HG03469 (cell line): ENCODE data around the gene PDGFD.

Experiments
- ATAC-seq: cut with Tn5 transposase; IDR thresholded peaks from one replicate; pipeline ENCODE4 v1.9.1; 2021; ENCODE audit warnings: mild to moderate bottlenecking, moderate library complexity, moderate number of reproducible peaks; ENCODE audit not compliant: unreplicated experiment

Gene PDGFD

GRCh38 chr11:104146421-104146820 lies 17.5 kb downstream of the PDGFD start:
- no peak for ATAC-seq

- ATAC-seq: no peak
Measured at GRCh38 chr11:104145062-104145461, 18.9 kb downstream of the PDGFD start.

DNA sequence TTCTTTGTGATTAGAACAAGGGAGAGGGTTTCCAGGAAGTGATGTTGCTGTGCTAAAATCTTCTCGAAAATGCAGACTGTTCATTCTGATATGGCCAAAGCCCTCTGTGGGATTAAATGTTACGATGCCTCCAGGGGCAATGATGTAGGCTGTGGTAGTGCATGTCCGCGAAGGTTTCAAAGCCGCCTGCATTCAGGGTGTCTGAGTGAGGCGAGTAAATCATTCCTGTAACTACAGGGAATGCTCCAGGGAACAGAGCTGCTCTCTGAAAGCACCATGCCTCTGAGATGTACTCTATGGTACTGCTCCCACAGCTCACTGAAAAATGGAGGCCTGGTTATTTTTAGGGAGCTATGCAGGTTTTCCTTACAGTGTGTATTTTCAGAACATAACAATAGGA lies 21.2 kb downstream of the PDGFD start:
- ATAC-seq: no peak

DNA sequence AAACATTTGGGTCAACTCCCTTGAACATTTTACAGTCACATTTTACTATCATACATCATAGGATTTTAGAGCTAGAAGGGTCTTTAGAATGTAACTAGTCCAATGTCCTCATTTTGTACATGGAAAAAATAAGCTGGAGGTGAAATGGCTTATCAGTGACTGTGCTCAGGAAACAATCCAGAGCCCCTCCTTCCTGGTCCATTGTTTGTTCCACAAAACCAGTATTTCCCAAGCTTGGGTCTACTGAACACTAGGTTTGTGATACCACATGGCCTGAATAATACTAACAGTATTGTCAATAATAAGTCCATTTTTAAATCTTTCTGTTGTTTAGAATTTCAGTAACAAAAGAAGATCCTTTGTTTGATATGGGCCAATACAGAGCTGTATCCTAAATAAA lies 27.1 kb downstream of the PDGFD start:
- no peak for ATAC-seq

DNA sequence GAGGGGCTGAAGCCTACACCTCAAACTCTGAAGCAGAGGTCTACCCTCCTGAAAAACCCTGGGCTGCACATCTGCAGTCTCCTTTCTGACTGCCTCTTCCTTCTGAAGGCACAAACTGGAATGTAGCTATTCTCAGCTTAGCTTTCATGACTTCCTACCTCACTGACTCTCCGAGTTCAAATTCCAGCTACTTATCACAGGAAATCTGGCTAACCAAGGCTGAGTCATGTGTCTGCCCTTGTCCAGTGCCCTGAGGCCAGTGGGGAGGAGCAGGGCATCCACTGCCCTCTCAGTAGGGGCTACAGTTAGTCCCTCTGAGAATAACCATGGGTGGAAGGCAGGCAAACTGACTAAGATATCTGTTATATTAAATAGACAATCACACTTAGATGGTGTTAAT lies 29.2 kb downstream of the PDGFD start:
- ATAC-seq: no peak

GRCh38 chr11:104130161-104130560 lies 33.8 kb downstream of the PDGFD start:
- ATAC-seq: no peak

DNA sequence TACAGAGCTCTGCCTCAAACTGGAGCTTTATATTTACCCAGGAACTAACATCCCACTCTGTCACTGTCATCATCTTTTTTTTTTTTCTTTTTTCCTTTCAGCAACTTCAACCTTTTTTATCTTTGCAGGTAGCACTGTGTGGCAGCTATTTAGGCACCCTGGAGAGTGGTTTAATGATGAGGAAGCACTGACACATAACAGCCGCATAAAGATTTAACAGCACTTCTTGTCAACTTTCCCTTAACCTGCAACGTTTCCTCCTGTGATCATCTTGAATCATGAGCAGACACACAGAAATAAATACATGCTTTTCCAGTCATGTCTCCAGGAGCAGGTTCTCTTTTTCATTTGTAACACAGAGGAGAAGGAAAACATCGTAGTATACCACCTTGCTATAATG lies 34.8 kb downstream of the PDGFD start:
- ATAC-seq: no peak

GRCh38 chr11:104127828-104128227 lies 36.1 kb downstream of the PDGFD start:
- ATAC-seq: no peak

GRCh38 chr11:104126464-104126863 lies 37.5 kb downstream of the PDGFD start:
- no peak for ATAC-seq

GRCh38 chr11:104124979-104125378 lies 39.0 kb downstream of the PDGFD start:
- peak; percentile 55 for ATAC-seq

GRCh38 chr11:104122836-104123235 lies 41.1 kb downstream of the PDGFD start:
- ATAC-seq: no peak

DNA sequence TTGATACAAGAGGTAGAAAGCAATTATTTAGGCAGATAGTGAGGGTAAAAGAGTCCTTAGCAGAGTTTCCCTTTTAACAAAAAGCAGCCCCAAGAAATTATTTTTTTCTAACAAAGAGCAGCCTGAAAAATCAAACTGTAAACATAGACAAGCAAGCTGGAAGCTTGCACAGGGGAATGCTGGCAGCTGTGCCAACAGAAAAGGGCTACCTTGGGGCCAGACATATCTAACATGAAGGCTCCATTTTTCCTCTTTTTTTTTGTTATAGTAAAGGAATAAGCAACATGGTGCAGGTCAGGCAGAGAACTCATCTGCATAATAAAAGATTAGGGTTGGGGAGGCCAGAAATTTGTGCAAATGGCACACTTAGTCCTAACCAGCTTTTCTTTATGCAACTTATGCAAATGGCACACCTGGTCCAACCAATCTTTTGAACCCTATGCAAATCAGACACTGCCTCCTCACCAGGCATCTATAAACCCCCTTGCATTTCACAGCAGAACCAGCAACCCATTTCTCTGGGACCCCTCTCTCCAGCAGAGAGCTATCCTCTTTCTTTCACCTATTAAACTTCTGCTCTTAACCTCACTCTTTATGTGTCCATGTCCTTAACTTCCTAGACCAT lies 41.8 kb downstream of the PDGFD start:
- ATAC-seq: no peak

DNA sequence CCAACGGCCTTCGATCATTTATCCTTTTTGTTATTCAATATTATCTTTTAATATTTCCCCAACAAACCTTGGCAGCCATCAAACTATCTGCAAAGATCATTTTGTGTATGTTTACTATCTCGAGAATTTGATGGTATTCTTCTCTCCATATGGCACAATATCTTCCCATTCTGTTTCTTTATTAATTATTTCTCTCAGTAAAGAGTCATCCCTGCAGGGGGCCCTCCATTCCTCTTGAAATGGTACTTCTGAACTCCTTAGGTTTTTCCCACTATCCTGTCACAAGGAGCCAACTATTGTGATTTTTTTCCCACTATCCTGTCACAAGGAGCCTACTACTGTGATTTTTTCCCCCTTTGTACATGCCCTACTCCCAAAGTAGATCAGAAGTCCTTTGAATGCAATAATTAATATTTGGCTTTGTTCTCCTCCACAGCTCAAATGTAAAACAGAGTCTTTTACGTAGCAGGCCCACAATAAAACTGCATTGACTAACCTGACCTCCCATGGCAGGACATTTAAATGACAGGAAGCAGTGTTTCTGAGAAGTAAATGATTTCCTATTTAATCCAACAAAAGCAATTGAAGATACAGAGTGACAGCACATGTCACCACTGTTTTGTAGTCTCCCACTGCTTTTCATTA lies 43.3 kb downstream of the PDGFD start:
- no peak for ATAC-seq

- no peak for ATAC-seq
Measured at GRCh38 chr11:104118105-104118744, 45.7 kb downstream of the PDGFD start.

DNA sequence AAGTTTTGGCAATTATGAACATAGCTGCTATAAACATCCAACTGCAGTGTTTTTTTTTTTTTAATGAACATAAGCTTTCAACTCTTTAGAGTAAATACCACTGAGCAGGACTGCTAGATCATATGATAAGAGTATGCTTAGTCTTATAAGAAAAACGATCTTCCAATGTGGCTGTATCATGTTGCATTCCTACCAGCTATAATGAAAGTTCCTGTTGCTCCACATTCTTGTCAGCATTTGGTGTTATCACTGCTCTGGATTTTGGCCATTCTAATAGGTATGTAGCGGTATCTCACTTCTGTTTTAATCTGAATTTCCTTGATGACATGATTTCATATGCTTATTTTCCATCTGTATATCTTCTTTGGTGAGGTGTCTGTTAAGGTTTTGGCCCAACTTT lies 50.4 kb downstream of the PDGFD start:
- ATAC-seq: no peak

DNA sequence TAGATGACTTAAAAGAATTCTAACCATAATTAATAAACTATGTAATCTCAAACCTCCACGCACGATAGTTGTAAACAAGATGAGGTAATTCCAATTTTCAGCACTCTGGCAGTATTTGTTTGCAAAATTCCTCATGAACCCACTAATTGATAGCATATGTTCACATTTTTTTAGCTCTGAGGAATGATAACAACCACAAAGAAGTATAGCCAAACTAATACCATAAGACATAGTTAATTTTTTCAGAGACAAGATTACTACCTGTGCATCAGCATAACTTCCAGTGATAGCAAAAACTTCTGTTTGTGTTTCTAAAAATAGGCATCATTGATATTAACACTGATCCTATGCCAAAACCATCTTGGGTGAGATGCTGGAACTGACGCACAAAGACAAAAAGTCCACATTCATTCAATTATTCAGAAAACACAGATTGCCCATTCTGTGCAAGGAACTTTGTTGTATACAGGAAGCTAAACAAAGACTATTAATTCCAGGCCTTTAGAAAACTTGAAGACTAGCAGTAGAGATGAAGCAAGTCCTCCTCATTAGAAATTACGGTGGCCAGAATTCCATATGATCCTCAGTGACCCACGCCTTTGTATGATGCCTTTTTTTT lies 57.7 kb downstream of the PDGFD start:
- no peak for ATAC-seq

DNA sequence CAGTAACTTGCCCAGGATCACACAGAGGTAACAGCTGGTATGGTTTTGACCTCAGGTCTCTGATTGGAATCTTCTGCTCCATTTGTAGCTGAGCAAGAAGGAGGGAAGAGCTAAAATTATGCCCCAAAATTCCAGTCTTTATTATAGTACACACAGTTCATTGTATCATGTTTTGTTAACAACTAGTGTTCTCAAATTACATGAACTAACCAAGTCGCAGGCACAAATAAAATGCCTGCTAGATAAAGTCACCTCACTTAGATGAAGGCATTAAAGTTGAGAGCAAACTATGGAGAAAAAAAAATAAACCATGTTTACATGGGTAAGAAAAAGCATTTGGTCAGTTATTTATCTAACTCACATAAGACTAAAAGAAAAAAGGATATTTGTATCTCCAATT lies 58.8 kb downstream of the PDGFD start:
- ATAC-seq: no peak

DNA sequence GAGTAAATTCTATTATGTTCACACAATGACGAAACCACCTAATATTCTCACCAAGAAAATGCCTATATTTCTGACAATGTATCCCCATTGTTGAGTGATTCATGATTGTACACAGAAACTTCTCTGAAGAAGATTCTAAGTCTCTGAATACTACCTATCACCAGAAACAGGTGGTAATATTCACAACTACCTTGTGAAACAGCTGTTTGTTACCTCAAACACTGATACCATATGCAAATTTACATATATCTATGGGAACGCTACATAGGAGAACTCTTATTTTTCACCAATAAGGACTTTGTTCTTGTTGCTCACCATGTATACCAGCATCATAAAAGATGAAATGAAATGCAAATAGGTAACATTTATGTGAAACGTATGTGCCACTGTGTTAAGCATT lies 59.3 kb downstream of the PDGFD start:
- no peak for ATAC-seq

DNA sequence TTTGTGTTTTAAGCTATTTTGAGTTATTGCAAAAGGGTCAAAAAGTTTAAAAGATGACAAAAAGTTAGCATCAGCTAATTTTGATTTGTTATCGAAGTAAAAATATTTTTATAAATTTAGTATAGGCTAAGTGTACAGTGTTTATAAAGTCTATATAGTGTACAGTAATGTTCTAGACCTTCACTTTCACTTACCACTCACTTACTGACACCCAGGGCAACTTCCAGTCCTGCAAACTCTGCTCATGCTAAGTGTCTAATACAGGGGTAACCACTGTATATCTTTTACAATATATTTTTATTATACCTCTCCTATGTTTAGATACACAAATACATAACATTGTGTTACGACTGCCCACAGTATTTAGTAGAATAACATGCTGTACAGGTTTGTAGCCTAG lies 59.7 kb downstream of the PDGFD start:
- ATAC-seq: no peak

DNA sequence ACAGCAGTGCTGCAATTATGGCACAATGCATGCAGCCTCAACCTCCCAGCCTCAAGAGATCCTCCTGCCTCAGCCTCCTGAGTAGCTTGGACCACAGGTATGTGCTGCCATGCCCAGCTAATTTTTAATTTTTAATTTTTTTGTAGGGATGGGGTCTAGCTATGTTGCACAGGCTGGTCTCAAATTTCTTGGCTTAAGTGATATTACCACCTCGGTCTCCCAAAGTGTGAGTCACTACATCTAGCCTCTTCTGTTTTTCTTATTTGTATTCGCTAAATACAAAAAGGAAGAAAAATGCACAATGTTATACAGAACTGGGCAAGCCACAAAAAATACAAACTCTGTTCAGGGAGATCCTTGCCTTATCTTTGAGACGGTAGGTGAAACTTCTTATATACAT lies 65.4 kb downstream of the PDGFD start:
- no peak for ATAC-seq

- no peak for ATAC-seq
Measured at GRCh38 chr11:104098132-104098531, 65.8 kb downstream of the PDGFD start.

- ATAC-seq: no peak
Measured at GRCh38 chr11:104096900-104097299, 67.0 kb downstream of the PDGFD start.
